Measurements from ENCODE around the gene EFHC2.

EFHC2 gene

DNA sequence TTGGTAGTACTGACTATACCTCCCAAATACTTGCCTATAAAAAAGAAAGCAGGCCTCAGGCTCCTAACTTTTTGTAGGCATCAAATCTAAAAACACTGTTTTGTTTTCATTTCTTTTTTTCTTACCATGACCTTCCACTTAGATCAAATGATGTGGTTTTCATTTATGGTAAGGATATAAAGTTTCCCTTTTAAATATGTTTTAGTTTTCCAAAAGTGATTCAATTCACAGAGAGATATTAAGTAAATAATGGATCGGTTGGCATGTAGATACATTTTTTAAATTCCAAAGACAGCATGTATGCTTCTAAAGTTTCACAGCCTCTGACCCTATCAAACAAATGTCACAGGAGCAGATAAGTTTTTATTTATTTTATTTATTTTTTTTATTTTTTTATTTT, 23.9 kb downstream of the EFHC2 start (continued):
- TF ChIP-seq ZNF48 (tag by site-specific recombination; IDR thresholded peaks at IDR 0.05) (no peak), ZNF777 (tag by site-specific recombination; IDR thresholded peaks at IDR 0.05; ENCODE audit: borderline replicate concordance) (no peak), ZNF626 (tag by site-specific recombination; IDR thresholded peaks at IDR 0.05) (no peak), KLF1 (tag by site-specific recombination; IDR thresholded peaks at IDR 0.05) (no peak), ZNF530 (tag by site-specific recombination; IDR thresholded peaks at IDR 0.05; ENCODE audit: low read depth) (no peak), ZFP69B (tag by site-specific recombination; IDR thresholded peaks at IDR 0.05) (no peak), ZNF701 (tag by site-specific recombination; IDR thresholded peaks at IDR 0.05) (no peak), MZF1 (tag by site-specific recombination; IDR thresholded peaks at IDR 0.05; ENCODE audit: borderline replicate concordance) (no peak), PRDM1 (tag by site-specific recombination; IDR thresholded peaks at IDR 0.05) (no peak)
- TF ChIP-seq, protein P1, sequence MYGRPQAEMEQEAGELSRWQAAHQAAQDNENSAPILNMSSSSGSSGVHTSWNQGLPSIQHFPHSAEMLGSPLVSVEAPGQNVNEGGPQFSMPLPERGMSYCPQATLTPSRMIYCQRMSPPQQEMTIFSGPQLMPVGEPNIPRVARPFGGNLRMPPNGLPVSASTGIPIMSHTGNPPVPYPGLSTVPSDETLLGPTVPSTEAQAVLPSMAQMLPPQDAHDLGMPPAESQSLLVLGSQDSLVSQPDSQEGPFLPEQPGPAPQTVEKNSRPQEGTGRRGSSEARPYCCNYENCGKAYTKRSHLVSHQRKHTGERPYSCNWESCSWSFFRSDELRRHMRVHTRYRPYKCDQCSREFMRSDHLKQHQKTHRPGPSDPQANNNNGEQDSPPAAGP (tag by site-specific recombination; IDR thresholded peaks at IDR 0.05), result no peak
- TF ChIP-seq, protein P2, sequence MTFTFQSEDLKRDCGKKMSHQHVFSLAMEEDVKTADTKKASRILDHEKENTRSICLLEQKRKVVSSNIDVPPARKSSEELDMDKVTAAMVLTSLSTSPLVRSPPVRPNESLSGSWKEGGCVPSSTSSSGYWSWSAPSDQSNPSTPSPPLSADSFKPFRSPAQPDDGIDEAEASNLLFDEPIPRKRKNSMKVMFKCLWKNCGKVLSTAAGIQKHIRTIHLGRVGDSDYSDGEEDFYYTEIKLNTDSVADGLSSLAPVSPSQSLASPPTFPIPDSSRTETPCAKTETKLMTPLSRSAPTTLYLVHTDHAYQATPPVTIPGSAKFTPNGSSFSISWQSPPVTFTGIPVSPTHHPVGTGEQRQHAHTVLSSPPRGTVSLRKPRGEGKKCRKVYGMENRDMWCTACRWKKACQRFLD (tag by site-specific recombination; IDR thresholded peaks at IDR 0.05), result no peak

DNA sequence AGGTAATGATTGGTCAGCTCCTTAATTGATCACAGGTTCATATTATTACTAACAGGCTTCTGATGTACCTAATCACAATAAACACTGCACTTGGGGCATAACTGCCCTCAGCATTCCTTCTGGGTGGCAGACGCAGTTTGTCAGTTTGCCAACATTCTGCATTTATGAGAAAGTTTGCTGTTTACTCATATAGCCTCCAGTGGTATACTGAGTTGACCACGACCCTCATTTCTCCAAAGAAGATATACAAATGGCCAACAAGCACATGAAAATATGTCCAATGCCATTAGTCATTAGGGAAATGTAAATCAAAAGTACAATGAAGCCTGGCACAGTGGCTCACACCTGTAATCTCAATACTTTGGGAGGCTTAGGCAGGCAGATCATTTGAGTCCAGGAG, 26.3 kb downstream of the EFHC2 start:
- CTCF ChIA-PET, result no interaction called here
- no peak overlapping the region for H3K27ac ChIP-seq (ENCODE audit: extremely low read depth, low read depth, low read length)
- TF ChIP-seq ZNF404 (tag by site-specific recombination; IDR thresholded peaks at IDR 0.05) (no peak), ZNF138 (tag by site-specific recombination; IDR thresholded peaks at IDR 0.05; ENCODE audit: borderline replicate concordance) (no peak), BCL11A (tag by site-specific recombination; IDR thresholded peaks at IDR 0.05; ENCODE audit: low read depth) (no peak), ZNF610 (tag by site-specific recombination; IDR thresholded peaks at IDR 0.05; ENCODE audit: borderline replicate concordance) (no peak), YY2 (tag by site-specific recombination; IDR thresholded peaks at IDR 0.05) (no peak), ZSCAN23 (tag by site-specific recombination; IDR thresholded peaks at IDR 0.05) (no peak)
- TF ChIP-seq, protein P3, sequence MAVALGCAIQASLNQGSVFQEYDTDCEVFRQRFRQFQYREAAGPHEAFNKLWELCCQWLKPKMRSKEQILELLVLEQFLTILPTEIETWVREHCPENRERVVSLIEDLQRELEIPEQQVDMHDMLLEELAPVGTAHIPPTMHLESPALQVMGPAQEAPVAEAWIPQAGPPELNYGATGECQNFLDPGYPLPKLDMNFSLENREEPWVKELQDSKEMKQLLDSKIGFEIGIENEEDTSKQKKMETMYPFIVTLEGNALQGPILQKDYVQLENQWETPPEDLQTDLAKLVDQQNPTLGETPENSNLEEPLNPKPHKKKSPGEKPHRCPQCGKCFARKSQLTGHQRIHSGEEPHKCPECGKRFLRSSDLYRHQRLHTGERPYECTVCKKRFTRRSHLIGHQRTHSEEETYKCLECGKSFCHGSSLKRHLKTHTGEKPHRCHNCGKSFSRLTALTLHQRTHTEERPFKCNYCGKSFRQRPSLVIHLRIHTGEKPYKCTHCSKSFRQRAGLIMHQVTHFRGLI (tag by site-specific recombination; IDR thresholded peaks at IDR 0.05), result no peak
- no peak overlapping the region for H3K4me3 ChIP-seq (ENCODE audit: low read depth, low read length)
- POLR2A ChIA-PET, result no interaction called here
- H3K36me3 ChIP-seq (ENCODE audit: control insufficient read depth in 2 of 2, insufficient read depth in 1 of 2, low read length in 2 of 2), result no peaks in the 10 kb centered on the region
- no peaks in the 10 kb centered on the region for H3K4me1 ChIP-seq (ENCODE audit: control insufficient read depth, insufficient read depth, low read length)
- H3K9me3 ChIP-seq (ENCODE audit: control insufficient read depth, insufficient read depth, low read depth, low read length), result no peaks in the 10 kb centered on the region

DNA sequence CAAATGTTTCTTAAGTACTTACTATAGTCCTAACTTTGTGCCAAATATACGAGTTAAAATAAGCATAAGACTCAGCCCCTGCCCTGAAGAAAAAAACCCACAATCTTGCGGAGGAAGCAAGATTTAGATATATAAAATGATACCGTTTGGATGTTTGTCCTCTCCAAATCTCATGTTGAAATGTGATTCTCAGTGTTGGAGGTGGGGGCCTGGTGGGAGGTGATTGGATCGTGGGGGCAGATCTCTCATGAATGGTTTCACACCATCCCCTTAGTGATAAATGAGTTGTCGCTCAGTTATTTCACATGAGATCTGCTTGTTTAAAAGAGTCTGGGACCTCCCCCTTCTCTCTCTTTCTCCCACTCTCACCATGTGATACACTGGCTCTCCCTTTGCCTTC, 28.7 kb downstream of the EFHC2 start:
- Histone ChIP-seq H3K27ac (ENCODE audit: extremely low read depth, low read depth, low read length) (no peak overlapping the region), H3K4me1 (ENCODE audit: control insufficient read depth, insufficient read depth, low read length) (no peaks in the 10 kb centered on the region), H3K36me3 (ENCODE audit: control insufficient read depth in 2 of 2, insufficient read depth in 1 of 2, low read length in 2 of 2) (no peaks in the 10 kb centered on the region), H3K9me3 (ENCODE audit: control insufficient read depth, insufficient read depth, low read depth, low read length) (no peaks in the 10 kb centered on the region), H3K4me3 (ENCODE audit: low read depth, low read length) (no peak overlapping the region)
- TF ChIP-seq ZNF140 (tag by site-specific recombination; IDR thresholded peaks at IDR 0.05) (no peak), ZNF24 (tag by site-specific recombination; IDR thresholded peaks at IDR 0.05) (no peak), ZNF768 (tag by site-specific recombination; IDR thresholded peaks at IDR 0.05) (no peak)
- CTCF ChIA-PET, result no interaction called here
- POLR2A ChIA-PET, result no interaction called here

All from HEK293 (cell line).